MV-4-11 (cell line): Measurements from ENCODE around the gene TESMIN.

ENCODE experiments used
- DNase-seq: peaks from one replicate; lab custom pipeline; 2025; lab: John Stamatoyannopoulos, UW

TESMIN gene

GRCh38 chr11:68709062-68709461 is 42.3 kb downstream of the TESMIN start:
- DNase-seq = peak; percentile 6

- no peak for DNase-seq
Measured at GRCh38 chr11:68707527-68707926, 43.8 kb downstream of the TESMIN start.

- DNase-seq = no peak
Measured at GRCh38 chr11:68704887-68705286, 46.4 kb downstream of the TESMIN start.

- no peak for DNase-seq
Measured at GRCh38 chr11:68698993-68699392, 52.3 kb downstream of the TESMIN start.

GRCh38 chr11:68695531-68695930 is 55.8 kb downstream of the TESMIN start:
- DNase-seq = no peak

- peak; percentile 16 for DNase-seq
Measured at GRCh38 chr11:68694431-68695297, 56.7 kb downstream of the TESMIN start.

- no peak for DNase-seq
Measured at GRCh38 chr11:68693484-68693882, 57.8 kb downstream of the TESMIN start.

GRCh38 chr11:68692871-68693483 is 58.3 kb downstream of the TESMIN start:
- DNase-seq = no peak

- DNase-seq = no peak
Measured at GRCh38 chr11:68692115-68692514, 59.2 kb downstream of the TESMIN start.

GRCh38 chr11:68691402-68691784 is 59.9 kb downstream of the TESMIN start:
- DNase-seq = no peak

GRCh38 chr11:68690671-68691401 is 60.5 kb downstream of the TESMIN start:
- DNase-seq = no peak

GRCh38 chr11:68689737-68690625 is 61.3 kb downstream of the TESMIN start:
- DNase-seq = no peak

- no peak for DNase-seq
Measured at GRCh38 chr11:68688881-68689280, 62.4 kb downstream of the TESMIN start.

GRCh38 chr11:68687986-68688385 is 63.3 kb downstream of the TESMIN start:
- DNase-seq = no peak

GRCh38 chr11:68687311-68687710 is 64.0 kb downstream of the TESMIN start:
- no peak for DNase-seq

GRCh38 chr11:68686486-68686885 is 64.8 kb downstream of the TESMIN start:
- DNase-seq = no peak

GRCh38 chr11:68685656-68686380 is 65.5 kb downstream of the TESMIN start:
- no peak for DNase-seq

- no peak for DNase-seq
Measured at GRCh38 chr11:68684385-68685356, 66.6 kb downstream of the TESMIN start, which contains the start of gene GAL. TSS of gene GAL (plus strand) at chr11:68684544. CDS start at chr11:68684924, 380 bp downstream.

GRCh38 chr11:68683536-68684384 is 67.6 kb downstream of the TESMIN start:
- no peak for DNase-seq
